Ascending aorta (tissue), 2 donors: ENCODE results near the gene CEP290. TPM values are rescaled to one million over a fixed set of nuclear protein-coding genes. Genes with fewer than 3 reads are reported as not detected.

Source experiments
- DNase-seq, 2 donors: peaks; one replicate each; pipeline ENCODE4 v3.0.0-alpha.2; 2019; ENCODE audit warnings: low spot score in 2 of 2
- H3K27ac ChIP-seq, 2 donors: fragments of 200-600 bp; sonication (generic); one replicate each; pipeline ENCODE4 v1.5.1; 2016 to 2017; ENCODE audit warnings: mild to moderate bottlenecking in 1 of 2
- H3K27me3 ChIP-seq: fragments of 200-600 bp; sonication (generic); one replicate; pipeline ENCODE4 v1.5.1; 2017
- H3K36me3 ChIP-seq, 2 donors: fragments of 200-600 bp; sonication (generic); one replicate each; pipeline ENCODE4 v1.5.1; 2016
- H3K4me1 ChIP-seq, 2 donors: fragments of 200-600 bp; sonication (generic); one replicate each; pipeline ENCODE4 v1.5.1; 2016 to 2017; ENCODE audit warnings: mild to moderate bottlenecking in 1 of 2
- H3K4me3 ChIP-seq, 2 donors: fragments of 200-600 bp; sonication (generic); one replicate each; pipeline ENCODE4 v1.5.1; 2016 to 2017; ENCODE audit warnings: mild to moderate bottlenecking in 1 of 2
- H3K9me3 ChIP-seq, 2 donors: fragments of 200-600 bp; sonication (generic); one replicate each; pipeline ENCODE4 v1.5.1; 2016
- intact Hi-C: fragments of 100-400 bp; cut with DNase I; formaldehyde crosslinking; loops from one replicate; pipeline ENCODE4 v1.15.1; 2023
- total RNA-seq: library from RNA; depleted of rRNA; stranded (reverse); fragments of >200 nt; gene quantifications from one replicate; pipeline ENCODE4 v1.1.0, GENCODE V29; 2016
- TF ChIP-seq, protein P1 (sequence below), 3 experiments: fragments of 200-600 bp in 2 of 3; fragments of 450-650 bp in 1 of 3; sonication (generic) in 2 of 3; IDR thresholded peaks; one replicate each; pipeline ENCODE4 v1.5.1; 2016 to 2019; ENCODE audit warnings: antibody characterized with exemption in 3 of 3, mild to moderate bottlenecking in 1 of 3, moderate library complexity in 1 of 3

CEP290 gene
- total RNA-seq, 1 donor from 2014 or later, result 7.2 TPM

DNA sequence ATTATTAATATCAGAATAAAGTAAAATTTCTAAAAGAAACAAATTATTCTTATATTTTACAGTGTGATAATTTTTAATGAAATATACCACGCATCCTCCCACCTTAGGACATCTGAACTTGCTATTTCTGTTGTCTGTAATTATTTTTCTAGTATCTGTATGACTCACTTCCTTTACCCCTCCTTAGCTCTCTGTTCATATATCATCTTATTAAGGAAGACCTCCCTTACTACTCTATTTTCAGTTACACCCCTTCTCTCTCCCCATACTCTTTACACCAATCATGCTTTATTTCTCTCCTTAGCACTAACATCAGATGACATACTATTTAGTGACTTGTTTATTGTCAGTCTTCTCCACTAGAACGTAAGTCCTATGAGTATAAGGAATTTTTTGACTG, 78.5 kb downstream of the CEP290 start:
- Histone ChIP-seq H3K36me3 (peaks cover 2 to 17% of the 10 kb centered on the region in 2 donors), H3K27ac (no peak overlapping the region), H3K9me3 (no peaks in the 10 kb centered on the region), H3K4me3 (no peak overlapping the region), H3K4me1 (no peaks in the 10 kb centered on the region), H3K27me3 (no peaks in the 10 kb centered on the region)
- TF ChIP-seq, protein P1, sequence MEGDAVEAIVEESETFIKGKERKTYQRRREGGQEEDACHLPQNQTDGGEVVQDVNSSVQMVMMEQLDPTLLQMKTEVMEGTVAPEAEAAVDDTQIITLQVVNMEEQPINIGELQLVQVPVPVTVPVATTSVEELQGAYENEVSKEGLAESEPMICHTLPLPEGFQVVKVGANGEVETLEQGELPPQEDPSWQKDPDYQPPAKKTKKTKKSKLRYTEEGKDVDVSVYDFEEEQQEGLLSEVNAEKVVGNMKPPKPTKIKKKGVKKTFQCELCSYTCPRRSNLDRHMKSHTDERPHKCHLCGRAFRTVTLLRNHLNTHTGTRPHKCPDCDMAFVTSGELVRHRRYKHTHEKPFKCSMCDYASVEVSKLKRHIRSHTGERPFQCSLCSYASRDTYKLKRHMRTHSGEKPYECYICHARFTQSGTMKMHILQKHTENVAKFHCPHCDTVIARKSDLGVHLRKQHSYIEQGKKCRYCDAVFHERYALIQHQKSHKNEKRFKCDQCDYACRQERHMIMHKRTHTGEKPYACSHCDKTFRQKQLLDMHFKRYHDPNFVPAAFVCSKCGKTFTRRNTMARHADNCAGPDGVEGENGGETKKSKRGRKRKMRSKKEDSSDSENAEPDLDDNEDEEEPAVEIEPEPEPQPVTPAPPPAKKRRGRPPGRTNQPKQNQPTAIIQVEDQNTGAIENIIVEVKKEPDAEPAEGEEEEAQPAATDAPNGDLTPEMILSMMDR (IDR thresholded peaks at IDR 0.05), result no peak
- no peak for DNase-seq
- intact Hi-C loops, result no loop called here

DNA sequence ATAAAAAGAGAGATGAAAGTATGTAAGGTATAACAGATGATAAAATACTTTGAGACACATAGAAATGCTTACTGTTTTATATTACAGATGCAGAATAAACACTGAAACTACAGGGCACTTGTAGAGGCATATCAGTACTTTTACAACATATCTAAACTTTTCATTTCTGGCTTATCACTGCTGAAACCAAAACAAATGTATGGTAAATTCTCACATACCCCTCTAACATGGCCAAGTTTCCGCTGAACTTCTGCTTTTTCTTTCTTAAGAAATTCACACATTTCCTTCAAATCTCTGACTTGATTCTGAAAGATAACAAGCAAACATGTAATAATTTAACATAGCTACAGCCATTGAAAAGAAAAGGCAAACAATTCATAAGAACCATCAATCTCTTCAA, 79.4 kb downstream of the CEP290 start:
- H3K27ac ChIP-seq, result no peak overlapping the region
- H3K27me3 ChIP-seq, result no peaks in the 10 kb centered on the region
- no peak for DNase-seq
- intact Hi-C loops, result no loop called here
- H3K9me3 ChIP-seq, result no peaks in the 10 kb centered on the region
- H3K4me3 ChIP-seq, result no peak overlapping the region
- H3K36me3 ChIP-seq, result peaks cover 9 to 20% of the 10 kb centered on the region in 2 donors
- TF ChIP-seq, protein P1 (IDR thresholded peaks at IDR 0.05), result no peak
- no peaks in the 10 kb centered on the region for H3K4me1 ChIP-seq

DNA sequence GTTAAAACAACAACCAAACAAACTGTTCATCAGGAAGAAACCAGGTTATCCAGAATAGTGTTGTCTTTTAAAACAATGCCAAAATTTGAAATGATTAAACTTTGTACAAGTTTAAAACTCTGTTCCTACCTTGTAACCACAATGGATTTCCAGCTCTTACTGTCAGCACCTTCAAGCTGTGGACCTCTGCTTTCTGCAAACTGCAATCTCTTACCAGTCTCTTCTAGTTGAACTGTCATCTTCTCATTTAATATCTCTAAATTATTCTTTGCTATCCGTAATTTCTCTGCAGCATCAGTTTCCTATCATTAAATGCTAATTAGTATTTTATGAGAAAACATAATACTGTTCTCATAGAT, 83.2 kb downstream of the CEP290 start:
- TF ChIP-seq, protein P1 (IDR thresholded peaks at IDR 0.05), result no peak
- intact Hi-C loops, result no loop called here
- peaks cover 10 to 27% of the 10 kb centered on the region in 2 donors for H3K36me3 ChIP-seq
- H3K4me1 ChIP-seq, result no peaks in the 10 kb centered on the region
- H3K9me3 ChIP-seq, result no peaks in the 10 kb centered on the region
- no peak for DNase-seq
- H3K27me3 ChIP-seq, result no peaks in the 10 kb centered on the region
- no peak overlapping the region for H3K4me3 ChIP-seq
- no peak overlapping the region for H3K27ac ChIP-seq

DNA sequence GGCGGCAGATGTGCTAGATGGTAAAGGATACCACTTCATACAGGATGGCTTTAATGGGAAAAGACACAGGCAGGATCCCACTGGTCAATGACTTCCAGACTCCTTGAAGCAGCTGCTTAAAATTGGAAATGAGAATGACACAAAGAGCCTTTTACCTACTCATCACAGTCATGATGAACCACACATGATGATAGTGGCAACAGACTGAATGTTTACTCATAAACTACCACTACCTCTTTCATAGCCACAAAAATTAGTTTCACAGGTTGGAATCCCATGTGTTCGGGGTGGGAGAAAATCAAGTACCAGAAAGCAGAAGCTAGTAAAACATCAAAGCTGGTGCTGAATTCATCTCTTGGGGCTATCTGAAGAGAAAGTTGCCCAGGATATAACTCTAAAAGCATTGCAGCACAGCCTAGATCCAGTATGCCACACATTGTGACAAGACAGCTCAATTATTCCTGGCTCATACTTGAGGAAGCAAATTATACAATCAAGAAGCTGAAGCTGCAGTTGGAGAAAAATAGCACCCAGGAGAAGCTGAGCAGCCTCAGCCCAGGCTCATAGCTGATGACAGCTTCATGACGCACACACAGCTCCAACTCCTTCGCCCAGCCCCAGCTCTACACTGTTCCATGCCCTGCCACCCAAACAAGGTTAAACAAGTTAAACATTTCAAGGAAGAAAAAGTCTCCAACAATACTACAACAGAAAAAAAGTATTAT, 83.7 kb downstream of the CEP290 start:
- intact Hi-C loops, result no loop called here
- no peak overlapping the region for H3K4me3 ChIP-seq
- DNase-seq, result no peak
- H3K4me1 ChIP-seq, result no peaks in the 10 kb centered on the region
- peaks cover 10 to 28% of the 10 kb centered on the region in 2 donors for H3K36me3 ChIP-seq
- no peaks in the 10 kb centered on the region for H3K27me3 ChIP-seq
- no peaks in the 10 kb centered on the region for H3K9me3 ChIP-seq
- TF ChIP-seq, protein P1 (IDR thresholded peaks at IDR 0.05), result no peak
- no peak overlapping the region for H3K27ac ChIP-seq

DNA sequence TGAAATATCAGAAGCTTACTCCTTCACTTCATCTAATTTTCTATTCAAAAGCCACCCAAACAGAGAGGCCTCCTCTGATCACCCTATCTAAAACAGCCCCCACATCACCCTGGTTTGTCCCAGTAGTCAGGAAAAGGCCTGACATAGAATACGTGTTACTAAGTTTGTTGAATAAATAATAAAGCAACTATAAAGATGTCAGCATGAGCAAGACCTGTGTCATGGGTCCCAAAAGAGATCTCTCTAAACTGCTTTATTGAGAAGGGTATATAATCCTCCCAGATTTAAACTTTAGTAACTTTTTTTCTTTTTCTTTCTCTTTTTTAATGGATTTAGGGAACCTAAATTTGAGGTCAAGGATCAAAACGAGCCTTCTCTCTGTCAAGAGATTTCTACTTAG, 85.3 kb downstream of the CEP290 start:
- TF ChIP-seq, protein P1 (IDR thresholded peaks at IDR 0.05), result no peak
- DNase-seq, result no peak
- H3K27ac ChIP-seq, result no peak overlapping the region
- no peaks in the 10 kb centered on the region for H3K9me3 ChIP-seq
- no peaks in the 10 kb centered on the region for H3K4me1 ChIP-seq
- H3K4me3 ChIP-seq, result no peak overlapping the region
- no peaks in the 10 kb centered on the region for H3K27me3 ChIP-seq
- intact Hi-C loops, result no loop called here
- H3K36me3 ChIP-seq, result peaks cover 10 to 26% of the 10 kb centered on the region in 2 donors
